K562 (cell line): ENCODE measurements around the gene HYAL1. TPM values are rescaled to one million over a fixed set of nuclear protein-coding genes. Genes with fewer than 3 reads are reported as not detected.

Source experiments
- ATAC-seq: fragments of 200-7000 bp; cut with Tn5 transposase; 3 replicates; pipeline ENCODE4 v1.9.1; 2020; ENCODE audit warnings: moderate library complexity
- BruUV-seq: library from RNA; stranded (reverse); fragments of 400-500 nt; replicated peaks from 2 replicates; lab custom pipeline; 2021; lab: Mats Ljungman, UMichigan
- CTCF ChIA-PET: fragments of 300-600 bp; formaldehyde crosslinking; extraction: SDS; loops from one replicate; lab custom pipeline; 2021; ENCODE audit warnings: low intra/inter-chr PET ratio; lab: Yijun Ruan, JAX
- POLR2A ChIA-PET: fragments of 300-600, 350-650 bp; sonication (Branson Sonifier 250); formaldehyde crosslinking; extraction: SDS; loops from one replicate; lab custom pipeline; 2021; ENCODE audit warnings: antibody characterized with exemption, inconsistent platforms; lab: Yijun Ruan, JAX
- DNase-seq, 4 experiments: peaks; one replicate each; pipeline versions ENCODE4 v3.0.0 to v3.0.0-alpha.2; 2011 to 2018; ENCODE audit warnings: low spot score in 3 of 4, mixed read lengths in 3 of 4; ENCODE audit errors: extremely low read depth in 1 of 4
- FAIRE-seq: peaks from 2 replicates; lab custom pipeline; 2011; peaks lifted over from hg19 to GRCh38; lab: Jason Lieb, UNC
- H2AFZ ChIP-seq: 2 replicates; pipeline ENCODE4 v1.6.0; 2011; ENCODE audit warnings: low read depth, low read length, control low read depth, inconsistent platforms
- H3K27ac ChIP-seq: fragments of 200-600 bp; 3 replicates; pipeline ENCODE4 v1.8.0; 2011; ENCODE audit warnings: low read depth, mild to moderate bottlenecking, control low read depth, inconsistent platforms, low read length, moderate library complexity, mixed read lengths; ENCODE audit errors: extremely low read depth
- H3K27me3 ChIP-seq, 2 experiments: fragments of 300-600 bp in 1 of 2; 2 replicates in 1 of 2; 3 replicates in 1 of 2; pipeline versions ENCODE4 v1.6.0 to v1.8.0; 2011; ENCODE audit warnings: inconsistent platforms in 2 of 2, low read length in 2 of 2, mild to moderate bottlenecking in 1 of 2, mixed read lengths in 1 of 2, moderate library complexity in 1 of 2; ENCODE audit not compliant: control insufficient read depth in 2 of 2, insufficient read depth in 2 of 2
- H3K36me3 ChIP-seq: fragments of 300-600 bp; 3 replicates; pipeline ENCODE4 v1.8.0; 2011; ENCODE audit warnings: mild to moderate bottlenecking, low read length, inconsistent platforms; ENCODE audit not compliant: control insufficient read depth, insufficient read depth
- H3K4me1 ChIP-seq, 2 experiments: fragments of 200-600 bp in 1 of 2; replicated peaks in 1 of 2; 2 replicates in 1 of 2; 3 replicates in 1 of 2; pipeline versions ENCODE4 v1.5.1 to v1.8.0; 2011; ENCODE audit warnings: inconsistent platforms in 2 of 2, low read length in 2 of 2, mild to moderate bottlenecking in 1 of 2, mixed read lengths in 1 of 2, moderate library complexity in 1 of 2; ENCODE audit not compliant: control insufficient read depth in 2 of 2, insufficient read depth in 2 of 2
- H3K4me2 ChIP-seq: 2 replicates; pipeline ENCODE4 v1.6.1; 2011; ENCODE audit warnings: low read length, control low read depth, inconsistent platforms, mixed read lengths; ENCODE audit not compliant: insufficient read depth
- H3K4me3 ChIP-seq: fragments of 200-600 bp; sonication (generic), shearing (Covaris generic); 2 replicates; pipeline ENCODE4 v1.5.1; 2016; ENCODE audit warnings: control low read depth, inconsistent platforms
- H3K79me2 ChIP-seq: fragments of 200-600 bp; 3 replicates; pipeline ENCODE4 v1.8.0; 2011; ENCODE audit warnings: low read length, inconsistent platforms; ENCODE audit not compliant: control insufficient read depth, insufficient read depth
- H3K9ac ChIP-seq, 2 experiments: 2 replicates each; pipeline versions ENCODE4 v1.6.0 to v1.6.1; 2011; ENCODE audit warnings: low read depth in 2 of 2, low read length in 2 of 2, control low read depth in 1 of 2, inconsistent platforms in 1 of 2, mild to moderate bottlenecking in 1 of 2, mixed read lengths in 1 of 2; ENCODE audit not compliant: insufficient read depth in 1 of 2
- H3K9me1 ChIP-seq: one replicate; pipeline ENCODE4 v1.6.0; 2011; ENCODE audit warnings: inconsistent platforms, mild to moderate bottlenecking, low read length, moderate library complexity; ENCODE audit not compliant: control insufficient read depth, insufficient read depth
- H3K9me3 ChIP-seq: replicated peaks from 2 replicates; pipeline ENCODE4 v1.5.1; 2011; ENCODE audit warnings: low read depth, low read length, inconsistent platforms; ENCODE audit not compliant: control insufficient read depth, insufficient read depth
- H4K20me1 ChIP-seq: replicated peaks from 2 replicates; pipeline ENCODE4 v1.6.1; 2011; ENCODE audit warnings: low read length, inconsistent platforms, mixed read lengths; ENCODE audit not compliant: control insufficient read depth, insufficient read depth
- CBX3 ChIP-seq, 2 experiments: IDR thresholded peaks; 1 replicate in 1 of 2; 2 replicates in 1 of 2; pipeline ENCODE4 v1.6.1; 2012; ENCODE audit warnings: inconsistent platforms in 2 of 2, low read length in 2 of 2, borderline replicate concordance in 1 of 2, control low read depth in 1 of 2
- CTBP1 ChIP-seq: fragments of 450-650 bp; IDR thresholded peaks from 2 replicates; pipeline ENCODE4 v1.6.1; 2016; ENCODE audit warnings: borderline replicate concordance
- FOS ChIP-seq: IDR thresholded peaks from 3 replicates; pipeline ENCODE4 v1.6.1; 2011; ENCODE audit not compliant: insufficient read length; ENCODE audit errors: extremely low read depth
- HDAC2 ChIP-seq: fragments of 450-650 bp; IDR thresholded peaks from 2 replicates; pipeline ENCODE4 v1.6.1; 2016; ENCODE audit warnings: mild to moderate bottlenecking
- HMGN3 ChIP-seq: IDR thresholded peaks from 2 replicates; pipeline ENCODE4 v1.6.1; 2011; ENCODE audit warnings: borderline replicate concordance, low read depth, mild to moderate bottlenecking, mixed read lengths, low read length; ENCODE audit not compliant: insufficient read length; ENCODE audit errors: extremely low read depth
- L3MBTL2 ChIP-seq: fragments of 450-650 bp; IDR thresholded peaks from 2 replicates; pipeline ENCODE4 v1.6.1; 2016; ENCODE audit warnings: mild to moderate bottlenecking, moderate library complexity
- MAFG ChIP-seq: fragments of 450-650 bp; conservative IDR thresholded peaks from 2 replicates; pipeline ENCODE4 v1.6.1; 2016; ENCODE audit warnings: missing genetic modification characterization, missing compliant biosample characterization
- MCM2 ChIP-seq: fragments of 450-650 bp; IDR thresholded peaks from 2 replicates; pipeline ENCODE4 v1.6.1; 2017; ENCODE audit warnings: low read depth, mild to moderate bottlenecking
- MCM5 ChIP-seq: fragments of 450-650 bp; IDR thresholded peaks from 2 replicates; pipeline ENCODE4 v1.6.1; 2016; ENCODE audit warnings: low read depth
- NBN ChIP-seq: fragments of 450-650 bp; IDR thresholded peaks from 2 replicates; pipeline ENCODE4 v1.6.1; 2016; ENCODE audit warnings: low read depth, mild to moderate bottlenecking
- NR1H2 ChIP-seq: sonication (generic); formaldehyde crosslinking; IDR thresholded peaks from 2 replicates; pipeline ENCODE4 v1.4.0; 2020; ENCODE audit warnings: mild to moderate bottlenecking, missing genetic modification reagents
- PRPF4 ChIP-seq: fragments of 200-400 bp; formaldehyde crosslinking; IDR thresholded peaks from one replicate; pipeline ENCODE4 v1.6.1; 2017; ENCODE audit warnings: low read length, low read depth, mild to moderate bottlenecking; ENCODE audit not compliant: insufficient read depth, poor library complexity, severe bottlenecking
- RAD21 ChIP-seq, 2 experiments: fragments of 250-450 bp in 1 of 2; fragments of 450-650 bp in 1 of 2; sonication (Bioruptor Pico) in 1 of 2; formaldehyde crosslinking in 1 of 2; IDR thresholded peaks in 1 of 2; conservative IDR thresholded peaks in 1 of 2; 2 replicates each; pipeline versions ENCODE4 v1.4.0 to v1.8.0; 2020 to 2022; ENCODE audit warnings: mild to moderate bottlenecking in 2 of 2, moderate library complexity in 1 of 2
- RBM25 ChIP-seq: fragments of 200-400 bp; formaldehyde crosslinking; IDR thresholded peaks from 2 replicates; pipeline ENCODE4 v1.6.1; 2018; ENCODE audit warnings: low read length, low read depth, moderate library complexity; ENCODE audit not compliant: severe bottlenecking
- SMC3 ChIP-seq: conservative IDR thresholded peaks from 2 replicates; pipeline ENCODE4 v1.6.1; 2011; ENCODE audit warnings: low read depth, low read length, improper control_type of control experiment; ENCODE audit not compliant: insufficient read depth
- TBP ChIP-seq: optimal IDR thresholded peaks from 2 replicates; pipeline ENCODE3; 2011; ENCODE audit warnings: low read depth, low read length, improper control_type of control experiment
- TRIM24 ChIP-seq, 2 experiments: fragments of 450-650 bp; IDR thresholded peaks; 2 replicates each; pipeline ENCODE4 v1.6.1; 2016
- XRCC5 ChIP-seq: fragments of 200-400 bp; formaldehyde crosslinking; IDR thresholded peaks from 2 replicates; pipeline ENCODE4 v1.6.1; 2017; ENCODE audit warnings: low read depth, mild to moderate bottlenecking, low read length
- ZC3H8 ChIP-seq: fragments of 450-650 bp; IDR thresholded peaks from 2 replicates; pipeline ENCODE4 v1.6.1; 2017
- ZFX ChIP-seq: sonication (generic); formaldehyde crosslinking; IDR thresholded peaks from 2 replicates; pipeline ENCODE4 v1.8.0; 2022; ENCODE audit warnings: mild to moderate bottlenecking, missing genetic modification reagents, moderate library complexity
- ZNF740 ChIP-seq, 3 experiments: fragments of 200-800 bp in 1 of 3; sonication (Bioruptor generic) in 1 of 3; sonication (generic) in 1 of 3; formaldehyde crosslinking in 1 of 3; IDR thresholded peaks; 2 replicates each; pipeline versions ENCODE4 v1.6.1 to v1.8.0; 2016 to 2022; ENCODE audit warnings: mild to moderate bottlenecking in 2 of 3, missing compliant biosample characterization in 2 of 3, missing genetic modification characterization in 2 of 3, missing genetic modification reagents in 1 of 3
- WGBS: fragments of 100-300 bp; shearing (Covaris generic); methylation state at CpG from one replicate; pipeline ENCODE4 v1.1.6; 2016; ENCODE audit warnings: low coverage, mixed read lengths; ENCODE audit not compliant: insufficient coverage; ENCODE audit errors: missing lambda C conversion rate; 5-methylcytosine and 5-hydroxymethylcytosine counted together
- in situ Hi-C: fragments of 300-500 bp; cut with MboI; formaldehyde crosslinking; loops from 4 replicates; pipeline ENCODE4 v1.15.0; 2018; ENCODE audit warnings: inconsistent platforms, mixed read lengths
- intact Hi-C: fragments of 100-400 bp; cut with micrococcal nuclease; formaldehyde crosslinking; loops from 2 replicates; pipeline ENCODE4 v1.14.2; 2022
- polyA plus RNA-seq, 8 experiments: library from polyadenylated mRNA; depleted of rRNA in 4 of 8; stranded (reverse) in 5 of 8; unstranded in 3 of 8; fragments of >200 nt; fragmentation: Nextera tagmentation in 2 of 8; fragmentation: Illumina TruSeq in 1 of 8; extraction: Ambion mirVana in 2 of 8; extraction: Trizol in 1 of 8; gene quantifications; 2 replicates each; pipeline versions ENCODE4 v1.2.1 to v1.2.3, GENCODE V29; 2011 to 2014; ENCODE audit warnings: inconsistent platforms in 1 of 8, missing spikeins in 1 of 8
- total RNA-seq, 7 experiments: library from RNA; depleted of rRNA in 6 of 7; stranded (reverse); fragments of >200 nt in 6 of 7; fragmentation: Illumina TruSeq in 2 of 7; extraction: Trizol in 2 of 7; gene quantifications; 2 replicates each; pipeline versions ENCODE4 v1.2.1 to v1.2.3, GENCODE V29; 2011 to 2021; ENCODE audit warnings: low replicate concordance in 1 of 7

The HYAL1 gene
- total and polyA plus RNA-seq, 9 of the 15 experiments (the other 6 are each of a cell fraction or from before 2014, with no cell fraction given) = 1.4 to 8.5 (median 4.7) TPM

GRCh38 chr3:50274371-50275104 lies 28.8 kb downstream of the HYAL1 start:
- POLR2A ChIA-PET = interaction anchor here (1.0 kb wide), 1 partner anchor 39 kb away, joined by 3 read pairs; no protein-coding TSS in a partner anchor
- FAIRE-seq (peak; percentile 69), ATAC-seq (peak; percentile 81), DNase-seq (peak; percentile 65 to 84 (median 67))
- Histone ChIP-seq H4K20me1 (no peaks in the 10 kb centered on the region; the same call in 1 of the 2 replicates), H3K4me2 (peak overlapping the region; percentile 43), H3K9me1 (no peaks in the 10 kb centered on the region), H3K27ac (no peak overlapping the region), H3K9ac (0 out of 4 replicates have a peak overlapping the region, but pooled peaks of 1 of the 2 experiments have one; percentile 23), H3K9me3 (no peaks in the 10 kb centered on the region), H3K36me3 (no peaks in the 10 kb centered on the region), H3K27me3 (no peaks in the 10 kb centered on the region), H2AFZ (peak overlapping the region; percentile 42; the same call in 1 of the 2 replicates), H3K4me1 (peaks cover 4 to 53% of the 10 kb centered on the region in 2 experiments; a peak in 3 of 5 replicates), H3K4me3 (no peak overlapping the region), H3K79me2 (no peaks in the 10 kb centered on the region)
- BruUV-seq = no TSS peak
- in situ Hi-C loops = loop anchor here (5.0 kb wide), 2 partner anchors 47 to 82 kb away; partner anchors contain the start of gene GNAT1
- intact Hi-C loops = loop anchor here (1.0 to 5.0 kb wide), 2 partner anchors 50 to 152 kb away; no protein-coding TSS in a partner anchor
- CTCF ChIA-PET = interaction anchor here (0.6 to 4.1 kb wide), 5 partner anchors 15 to 80 kb away, joined by 3 to 37 read pairs (median 6); no protein-coding TSS in a partner anchor
- whole genome bisulfite sequencing = 11% methylated on average over 14 of the region's 26 CpGs
- TF ChIP-seq TRIM24 (IDR thresholded peaks at IDR 0.05) (no peak), MAFG (tag) (no peak), L3MBTL2 (peak; percentile 50), RBM25 (no peak), PRPF4 (no peak), ZNF740 (CRISPR knock-in tag; IDR thresholded peaks at IDR 0.05) (peak; percentile 56; the same call in 1 of the 2 replicates), ZNF740 (tag; IDR thresholded peaks at IDR 0.05) (no peak), CBX3 (IDR thresholded peaks at IDR 0.05; ENCODE audit: borderline replicate concordance in 1 of 2, low read length in 2 of 2) (no peak), FOS (no peak), RAD21 (CRISPR knock-in tag; conservative IDR thresholded peaks at IDR 0.05 in 1 of 2, IDR thresholded peaks at IDR 0.05 in 1 of 2) (peak; percentile 41 to 72; a peak in 3 of 4 replicates), HMGN3 (no peak), CTBP1 (peak; percentile 56; the same call in 1 of the 2 replicates), XRCC5 (peak; percentile 78), HDAC2 (0 out of 2 replicates have a peak, but pooled peaks have one; percentile 23), TBP (no peak), NR1H2 (CRISPR knock-in tag) (no peak), MCM2 (no peak), ZC3H8 (no peak), NBN (0 out of 2 replicates have a peak, but pooled peaks have one; percentile 57), ZFX (CRISPR knock-in tag) (0 out of 2 replicates have a peak, but pooled peaks have one; percentile 8), MCM5 (no peak), SMC3 (peak; percentile 52)
